GM19023 (cell line): ENCODE results near the gene GALNT9.
"Not testable (repeated sequence)": the region's sequence is repeated elsewhere in the genome, so short reads cannot be mapped to it uniquely, and the experiment has no call there.

Source experiments
- ATAC-seq: cut with Tn5 transposase; IDR thresholded peaks from one replicate; pipeline ENCODE4 v1.9.1; 2021; ENCODE audit warnings: mild to moderate bottlenecking, moderate library complexity; ENCODE audit not compliant: unreplicated experiment

The GALNT9 gene

DNA sequence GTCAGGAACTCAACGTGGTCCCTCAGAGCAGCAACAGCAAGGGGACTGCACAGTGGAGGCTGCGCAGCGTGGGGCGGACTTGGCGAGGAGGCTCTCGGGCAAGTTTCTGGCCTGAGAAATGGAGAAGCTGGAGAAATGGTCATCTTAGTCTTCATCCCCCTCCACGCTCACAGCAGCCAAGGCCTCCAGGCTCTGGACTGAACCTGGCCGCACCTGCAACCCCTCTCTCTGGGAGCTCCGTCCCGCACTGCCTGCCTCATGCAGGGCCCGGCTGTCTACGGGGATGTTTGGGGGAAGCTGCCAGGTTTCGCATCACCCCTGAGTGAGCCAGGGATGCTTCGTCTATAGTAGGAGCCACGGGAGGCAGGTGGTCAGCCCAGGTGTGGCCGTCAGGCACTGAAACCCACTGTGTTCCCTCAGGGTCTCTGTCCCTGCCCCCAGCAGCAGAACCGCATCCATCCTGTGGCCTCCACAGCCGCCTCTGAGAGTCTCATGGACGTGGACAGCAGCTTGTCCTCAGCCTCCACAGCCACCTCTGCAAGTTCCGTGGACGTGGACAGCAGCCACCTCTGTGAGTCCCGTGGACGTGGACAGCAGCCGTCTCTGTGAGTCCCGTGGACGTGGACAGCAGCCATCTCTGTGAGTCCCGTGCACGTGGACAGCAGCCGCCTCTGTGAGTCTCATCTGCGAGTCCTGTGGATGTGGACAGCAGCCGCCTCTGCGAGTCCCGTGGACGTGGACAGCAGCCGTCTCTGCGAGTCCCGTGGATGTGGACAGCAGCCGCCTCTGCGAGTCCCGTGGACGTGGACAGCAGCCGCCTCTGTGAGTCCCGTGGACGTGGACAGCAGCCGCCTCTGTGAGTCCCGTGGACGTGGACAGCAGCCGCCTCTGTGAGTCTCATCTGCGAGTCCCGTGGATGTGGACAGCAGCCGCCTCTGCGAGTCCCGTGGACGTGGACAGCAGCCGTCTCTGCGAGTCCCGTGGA, 29.1 kb upstream of the GALNT9 start:
- ATAC-seq = not testable (repeated sequence)

DNA sequence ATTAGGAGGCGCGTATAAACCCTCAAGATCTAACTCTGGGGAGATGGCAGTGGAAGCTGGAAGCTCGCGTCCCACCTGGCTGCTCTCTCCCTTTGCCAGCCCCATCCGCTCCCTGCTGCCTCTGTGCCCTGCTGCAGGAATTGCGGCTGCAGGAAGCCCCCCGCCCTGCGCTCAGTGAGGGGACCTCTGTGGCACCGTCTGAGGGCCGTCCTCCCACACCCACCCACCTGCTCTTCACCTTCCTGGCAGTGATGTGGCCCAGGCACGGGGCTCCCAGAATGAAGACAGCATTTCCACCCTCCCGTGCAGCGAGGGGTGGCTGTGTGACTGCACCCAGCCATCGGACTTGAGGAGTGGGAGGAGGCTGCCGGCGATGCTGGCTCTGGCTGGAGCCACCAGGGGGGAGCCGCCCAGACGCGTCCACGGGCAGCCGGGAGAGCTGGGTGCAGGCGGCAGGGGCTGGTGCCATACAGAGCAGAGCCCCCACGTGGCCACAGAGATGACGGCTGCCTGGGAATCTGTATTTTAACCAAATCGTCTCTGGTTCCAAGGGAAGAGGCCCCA, 28.3 kb upstream of the GALNT9 start:
- no peak for ATAC-seq

DNA sequence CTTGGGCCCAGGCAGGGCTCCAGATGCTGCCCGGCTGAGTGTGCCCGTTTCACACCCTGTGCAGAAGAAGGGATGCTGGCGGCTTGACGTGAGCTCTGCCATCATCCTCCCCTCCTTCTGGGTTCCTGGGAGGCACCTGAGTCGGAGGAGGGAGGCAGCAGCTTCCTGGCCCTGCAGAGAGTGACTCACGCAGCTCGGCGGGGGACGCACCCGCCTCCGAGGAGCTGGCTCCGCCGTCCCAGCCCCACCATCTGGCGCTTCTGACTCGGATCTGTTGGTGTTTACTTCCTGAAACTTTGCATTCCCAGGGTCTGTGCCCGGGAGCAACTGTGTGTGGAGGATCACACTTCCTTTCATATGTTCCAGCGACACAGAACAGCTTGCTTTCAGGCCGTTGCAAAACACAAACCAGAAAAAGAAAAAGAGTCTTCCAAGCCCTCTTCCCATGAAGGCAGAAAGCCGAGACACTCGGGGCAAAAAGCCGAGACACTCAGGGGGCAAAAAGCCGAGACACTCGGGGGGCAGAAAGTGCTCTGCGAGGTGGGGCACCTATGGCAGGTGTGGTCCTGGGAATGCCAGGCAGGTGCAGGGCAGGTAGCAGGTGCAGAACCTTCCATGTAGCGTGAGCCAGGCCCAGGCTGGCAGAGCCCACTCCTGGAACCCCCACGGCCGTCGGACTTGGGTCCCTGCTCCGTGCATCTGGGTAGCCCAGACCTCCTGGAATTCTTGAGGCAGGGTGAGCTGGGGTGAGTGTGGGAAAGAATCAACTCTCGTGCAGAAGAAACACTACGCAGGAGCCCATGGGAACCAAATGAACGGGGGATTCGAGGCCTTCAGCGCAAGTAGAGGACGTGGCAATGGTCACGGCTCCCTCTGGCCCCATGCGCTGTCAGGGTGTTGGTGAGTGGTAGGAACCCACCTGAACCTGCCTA, 27.6 kb upstream of the GALNT9 start:
- no peak for ATAC-seq

DNA sequence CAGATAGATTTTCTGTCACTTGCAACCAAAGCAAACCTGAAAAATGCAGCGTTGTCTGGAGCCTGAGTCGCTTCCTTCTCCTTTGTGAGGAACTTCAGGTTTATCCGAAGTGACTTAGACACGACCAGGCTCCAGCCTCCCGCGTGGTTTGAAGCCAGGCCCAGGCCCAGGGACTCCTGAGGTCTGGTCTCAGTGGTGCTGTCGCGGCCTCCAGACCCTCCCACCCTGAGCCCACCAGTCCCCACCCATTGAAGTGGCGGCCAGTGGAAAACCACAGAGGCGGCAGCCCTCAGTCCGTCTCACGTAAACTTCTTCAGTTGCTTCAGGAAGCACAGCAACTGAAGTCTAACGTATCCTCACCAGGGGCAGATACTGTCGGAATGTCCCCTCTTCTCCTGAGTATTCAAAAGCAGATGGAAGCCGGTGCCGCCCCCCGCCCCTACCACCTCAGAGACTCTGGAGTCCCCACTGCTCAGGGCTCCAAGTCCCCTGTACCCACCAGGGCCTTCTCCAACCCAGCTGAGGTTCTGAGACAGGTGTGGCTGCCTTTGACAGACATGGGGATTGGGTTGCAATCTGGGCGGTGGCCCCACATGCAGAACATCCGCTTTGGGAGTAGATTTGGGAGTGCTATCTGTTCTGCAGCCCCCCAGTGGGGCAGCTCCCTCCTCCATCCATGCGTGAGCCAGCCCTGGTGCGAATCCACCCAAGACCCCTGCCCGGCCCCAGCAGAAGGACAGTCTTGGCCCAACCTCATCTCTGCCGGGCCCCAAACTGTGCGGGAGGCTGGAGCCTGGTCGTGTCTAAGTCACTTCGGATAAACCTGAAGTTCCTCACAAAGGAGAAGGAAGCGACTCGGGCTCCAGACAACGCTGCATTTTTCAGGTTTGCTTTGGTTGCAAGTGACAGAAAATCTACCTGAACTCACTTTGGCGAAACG, 26.6 kb upstream of the GALNT9 start:
- no peak for ATAC-seq

DNA sequence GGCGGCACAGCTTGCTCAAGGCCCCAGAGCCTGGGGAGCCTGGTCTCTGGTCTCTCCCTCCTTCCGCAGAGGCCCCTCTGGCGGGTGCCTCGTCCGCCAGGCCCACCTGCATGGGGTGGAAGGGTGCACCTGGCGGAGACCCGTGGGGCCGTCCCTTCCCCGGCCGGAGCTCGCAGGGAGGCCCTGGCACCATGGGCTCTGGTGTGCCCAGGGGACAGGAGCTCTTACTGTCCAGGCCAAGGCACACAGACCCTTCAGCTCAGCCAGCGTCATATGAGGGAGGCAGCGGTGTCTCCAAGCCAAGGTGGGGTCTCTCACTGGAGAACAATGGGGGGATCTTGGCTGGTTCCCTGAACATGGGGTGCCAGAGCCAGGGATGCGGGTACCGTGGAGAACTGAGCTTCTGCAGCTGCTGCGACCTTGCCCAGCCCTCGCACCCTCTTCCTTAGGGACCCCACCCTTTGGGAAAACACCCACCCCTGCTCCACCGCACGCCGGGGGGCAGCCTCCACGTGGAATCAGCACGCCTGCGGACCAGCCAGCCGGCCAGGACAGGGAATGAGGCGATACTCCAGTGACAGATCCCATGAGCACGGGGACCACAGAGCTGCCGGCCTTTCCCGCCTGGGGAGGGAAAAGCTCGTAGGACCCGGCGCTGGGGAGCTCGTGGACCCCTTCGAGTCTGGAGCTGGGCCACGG, 25.7 kb upstream of the GALNT9 start:
- no peak for ATAC-seq

GRCh38 chr12:132354211-132354981, 25.0 kb upstream of the GALNT9 start:
- no peak for ATAC-seq

DNA sequence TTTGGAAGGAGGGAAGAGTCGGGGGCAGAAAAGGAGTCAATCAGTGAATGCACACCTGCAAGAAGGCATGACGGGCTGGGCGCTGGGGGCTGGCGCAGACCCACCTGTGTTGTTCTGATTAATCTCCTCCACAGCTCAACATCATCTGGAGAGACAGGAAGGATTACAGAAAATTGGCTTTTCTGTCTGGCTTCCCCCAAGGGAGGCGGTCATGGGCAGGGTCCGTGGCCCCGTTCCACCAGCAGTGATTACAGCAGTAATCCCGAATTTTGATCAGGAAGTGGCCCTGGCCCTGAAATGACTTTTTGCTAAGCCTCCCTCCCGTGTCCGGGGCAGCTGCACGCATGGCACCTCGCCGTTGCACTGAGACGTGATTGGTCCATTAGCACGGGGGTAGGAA, 24.4 kb upstream of the GALNT9 start:
- ATAC-seq = no peak

DNA sequence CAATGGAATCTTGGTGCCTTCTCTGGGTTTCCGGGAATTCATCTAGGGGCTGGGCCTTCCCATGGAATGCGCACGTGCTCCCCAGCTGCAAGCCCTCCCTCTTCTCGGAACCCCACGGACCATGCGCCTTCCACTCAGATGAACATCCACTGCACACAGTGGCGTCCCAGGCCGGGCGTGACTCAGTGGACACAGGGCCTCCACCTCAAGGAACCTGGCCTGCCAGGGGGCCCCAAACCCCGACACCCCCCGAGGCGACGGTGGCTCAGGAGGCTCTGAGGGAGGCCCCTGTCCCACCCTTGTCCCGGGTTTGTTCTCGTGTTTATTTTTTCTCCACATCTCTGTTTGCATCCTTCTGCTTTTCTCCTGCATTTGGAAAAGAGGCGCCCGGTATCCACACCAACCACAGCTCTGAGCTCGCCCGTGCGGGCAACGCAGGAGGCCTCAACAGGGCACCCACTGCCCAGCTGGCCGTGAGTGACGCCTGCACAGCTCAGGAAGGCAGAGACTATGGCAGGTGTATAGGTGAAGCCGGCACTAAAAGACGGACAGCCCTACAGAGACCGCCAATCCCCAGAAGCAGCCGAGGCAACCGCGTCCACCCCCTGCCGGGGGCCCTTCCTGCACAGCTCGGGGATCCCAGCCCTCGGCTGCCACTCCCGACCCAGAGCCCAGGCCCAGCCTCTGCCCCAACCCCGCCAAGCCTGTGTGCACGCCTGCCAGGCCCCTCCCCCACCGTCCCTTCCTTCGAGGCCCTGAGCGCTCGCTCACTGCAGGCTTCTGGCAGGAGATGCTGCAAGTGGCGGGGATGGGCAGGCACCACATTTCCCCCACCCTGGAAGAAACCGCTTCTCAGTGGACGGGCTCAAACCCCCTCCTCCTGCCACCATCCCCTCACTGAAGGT, 23.8 kb upstream of the GALNT9 start:
- ATAC-seq = no peak

GRCh38 chr12:132351751-132352495, 22.5 kb upstream of the GALNT9 start:
- ATAC-seq = no peak

- no peak for ATAC-seq
Measured at GRCh38 chr12:132349501-132350131, 20.2 kb upstream of the GALNT9 start.

DNA sequence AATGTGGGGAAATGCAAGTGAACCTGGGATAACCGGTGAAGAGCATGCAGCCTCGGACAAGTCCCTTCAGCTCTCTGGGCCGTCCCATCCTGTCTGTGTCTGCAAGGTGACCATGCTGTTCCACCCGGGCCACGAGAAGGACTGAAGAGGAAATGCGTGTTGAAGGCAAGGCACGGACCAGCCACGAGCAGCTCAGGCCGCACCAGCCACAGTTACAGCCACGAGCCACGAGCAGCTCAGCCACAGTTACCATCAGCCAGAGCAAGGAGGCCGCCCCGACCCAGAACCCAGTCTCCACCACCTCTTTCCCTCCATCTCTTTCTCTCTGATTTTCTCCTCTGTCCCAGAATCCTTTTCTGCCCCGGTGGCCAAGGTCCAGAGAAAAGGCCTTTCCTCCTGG, 18.8 kb upstream of the GALNT9 start:
- no peak for ATAC-seq

GRCh38 chr12:132347176-132347855, 17.9 kb upstream of the GALNT9 start:
- ATAC-seq = no peak

DNA sequence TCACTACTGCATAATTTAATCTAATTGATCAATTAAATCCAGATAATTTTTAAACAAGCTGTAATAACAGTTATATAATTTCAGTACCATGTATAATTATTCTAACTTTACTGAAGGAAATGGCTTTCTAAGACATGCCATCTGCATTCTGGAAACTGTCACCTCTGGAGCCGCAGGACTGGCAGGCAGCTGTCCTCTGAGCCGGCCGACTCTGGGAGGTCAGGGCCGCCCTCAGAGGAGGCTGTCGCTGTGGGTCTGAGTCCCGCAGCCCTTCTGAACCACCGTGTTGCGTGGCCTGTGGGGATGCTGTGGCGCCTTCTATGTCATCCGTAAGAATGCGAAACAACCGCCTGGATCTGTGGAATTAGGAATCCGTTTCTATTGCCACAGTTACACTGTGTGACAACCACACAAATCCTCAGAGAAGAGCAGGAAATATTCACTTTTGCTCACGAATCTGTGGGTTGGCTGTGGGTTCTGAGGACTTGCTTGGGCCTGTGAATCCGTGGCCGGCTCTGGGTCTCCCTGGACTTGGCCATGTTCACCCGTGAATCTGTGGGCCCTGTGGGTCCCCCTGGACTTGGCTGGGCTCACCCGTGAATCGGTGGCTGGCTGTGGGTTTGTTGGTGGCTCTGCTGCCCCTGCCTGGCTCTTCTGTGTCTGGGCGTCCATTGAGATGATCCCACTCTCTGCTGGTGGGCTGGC, 17.2 kb upstream of the GALNT9 start:
- ATAC-seq = no peak

DNA sequence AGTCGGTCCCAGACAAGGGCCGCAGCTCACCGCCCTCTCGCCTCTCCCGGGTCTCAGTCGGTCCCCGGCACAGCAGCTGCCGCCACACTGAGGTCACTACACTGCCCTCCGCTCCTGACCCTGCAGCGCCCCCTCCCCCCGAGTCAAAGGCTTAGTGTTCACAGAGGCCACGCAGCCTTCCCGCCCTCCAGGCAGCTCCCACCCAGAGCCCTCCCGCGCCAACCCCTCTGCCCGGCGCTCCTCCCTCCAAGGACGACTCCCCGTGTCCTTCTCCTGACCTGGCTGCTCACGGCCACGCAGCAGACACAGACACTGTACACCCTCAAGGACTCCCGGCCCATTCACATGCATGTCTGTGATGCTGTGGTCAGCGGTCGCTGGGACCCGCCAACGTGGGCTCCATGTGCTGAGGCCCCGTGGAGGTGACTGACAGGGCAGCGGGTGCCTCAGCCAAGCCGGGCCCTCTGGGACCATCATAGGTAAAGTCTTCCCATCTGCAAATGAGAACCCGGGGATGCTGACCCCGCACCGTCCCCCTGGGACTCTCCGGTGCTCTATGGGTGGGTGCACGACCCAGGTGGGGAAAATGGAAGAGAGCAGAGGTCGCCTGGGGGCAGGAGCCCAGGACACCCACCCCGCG, 16.3 kb upstream of the GALNT9 start:
- ATAC-seq = no peak

GRCh38 chr12:132345126-132345525, 15.7 kb upstream of the GALNT9 start:
- no peak for ATAC-seq
